GM18909 (cell line): ENCODE results near the gene UBE2H.
"Not testable (repeated sequence)": the region's sequence is repeated elsewhere in the genome, so short reads cannot be mapped to it uniquely, and the experiment has no call there.

Source experiments
- ATAC-seq: cut with Tn5 transposase; IDR thresholded peaks from one replicate; pipeline ENCODE4 v1.9.1; 2021; ENCODE audit warnings: mild to moderate bottlenecking; ENCODE audit not compliant: unreplicated experiment, poor library complexity

Gene UBE2H

GRCh38 chr7:129853661-129854268 is 99.0 kb downstream of the UBE2H start:
- ATAC-seq, result no peak

- ATAC-seq, result no peak
Observed at GRCh38 chr7:129851809-129852208, 101.0 kb downstream of the UBE2H start.

GRCh38 chr7:129851174-129851573 is 101.6 kb downstream of the UBE2H start:
- no peak for ATAC-seq

GRCh38 chr7:129848436-129848835 is 104.3 kb downstream of the UBE2H start:
- ATAC-seq, result no peak

GRCh38 chr7:129845972-129846327 is 106.8 kb downstream of the UBE2H start:
- no peak for ATAC-seq

GRCh38 chr7:129845178-129845971 is 107.4 kb downstream of the UBE2H start:
- ATAC-seq, result no peak

GRCh38 chr7:129843978-129844840 is 108.6 kb downstream of the UBE2H start:
- ATAC-seq, result no peak

- ATAC-seq, result no peak
Observed at GRCh38 chr7:129843365-129843898, 109.3 kb downstream of the UBE2H start.

GRCh38 chr7:129841465-129841864 is 111.3 kb downstream of the UBE2H start:
- ATAC-seq, result no peak

- no peak for ATAC-seq
Observed at GRCh38 chr7:129840757-129841156, 112.0 kb downstream of the UBE2H start.

GRCh38 chr7:129836983-129837382 is 115.8 kb downstream of the UBE2H start:
- no peak for ATAC-seq

- no peak for ATAC-seq
Observed at GRCh38 chr7:129835569-129835968, 117.2 kb downstream of the UBE2H start.

GRCh38 chr7:129833353-129833752 is 119.4 kb downstream of the UBE2H start:
- ATAC-seq, result not testable (repeated sequence)

GRCh38 chr7:129832701-129833227 is 120.0 kb downstream of the UBE2H start:
- ATAC-seq, result no peak

- ATAC-seq, result no peak
Observed at GRCh38 chr7:129832282-129832681, 120.5 kb downstream of the UBE2H start.

- ATAC-seq, result no peak
Observed at GRCh38 chr7:129831424-129832058, 121.2 kb downstream of the UBE2H start.

GRCh38 chr7:129830949-129831348 is 121.8 kb downstream of the UBE2H start:
- no peak for ATAC-seq

- no peak for ATAC-seq
Observed at GRCh38 chr7:129829737-129830631, 122.8 kb downstream of the UBE2H start.
